Activated naive CD4-positive, alpha-beta T cell treated with anti-CD3 and anti-CD28 coated beads, Interleukin-2, amount 50 U/mL, for 16 hours (primary cell): ENCODE results near the gene PDGFD.
"Not testable (repeated sequence)": the region's sequence is repeated elsewhere in the genome, so short reads cannot be mapped to it uniquely, and the experiment has no call there.

Experiments
- DNase-seq: peaks from one replicate; pipeline ENCODE4 v3.0.0-alpha.2; 2020

PDGFD gene

DNA sequence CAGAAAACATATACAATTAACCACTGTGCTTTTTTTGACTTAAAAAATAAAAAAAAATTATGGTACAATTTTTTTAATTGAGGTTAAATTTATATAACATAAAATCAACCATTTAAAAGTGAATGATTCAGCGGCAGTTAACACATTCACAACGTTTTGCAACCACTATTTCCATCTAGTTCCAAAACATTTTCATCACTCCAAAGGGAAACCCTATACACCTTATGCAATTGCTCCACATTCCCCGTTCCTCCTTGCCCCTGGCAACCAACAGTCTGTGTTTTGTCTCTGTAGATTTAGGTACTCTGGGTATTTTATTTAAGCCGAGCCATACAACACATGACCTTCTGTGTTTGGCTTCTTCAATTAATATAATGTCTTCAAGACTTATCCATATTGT lies 112.2 kb downstream of the PDGFD start:
- DNase-seq, result no peak

DNA sequence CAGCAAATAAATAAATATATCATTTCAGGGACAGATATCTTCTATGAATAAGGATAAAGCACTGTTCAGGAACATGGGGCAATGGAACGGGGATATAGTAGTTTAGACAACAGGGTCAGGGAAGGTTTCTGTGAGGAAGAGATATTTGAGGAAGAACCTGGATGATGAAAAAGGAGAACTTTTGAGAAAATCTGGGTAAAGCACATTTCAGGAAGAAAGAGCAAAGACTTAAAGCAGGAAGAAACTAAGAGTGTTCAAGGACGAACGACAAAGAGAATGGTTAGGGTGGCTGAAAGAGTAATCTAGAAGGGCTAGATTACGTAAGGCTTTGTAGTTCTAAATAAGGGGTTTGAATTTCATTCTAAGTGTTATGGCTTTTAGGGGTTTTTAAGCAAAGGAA lies 114.8 kb downstream of the PDGFD start:
- DNase-seq, result no peak

DNA sequence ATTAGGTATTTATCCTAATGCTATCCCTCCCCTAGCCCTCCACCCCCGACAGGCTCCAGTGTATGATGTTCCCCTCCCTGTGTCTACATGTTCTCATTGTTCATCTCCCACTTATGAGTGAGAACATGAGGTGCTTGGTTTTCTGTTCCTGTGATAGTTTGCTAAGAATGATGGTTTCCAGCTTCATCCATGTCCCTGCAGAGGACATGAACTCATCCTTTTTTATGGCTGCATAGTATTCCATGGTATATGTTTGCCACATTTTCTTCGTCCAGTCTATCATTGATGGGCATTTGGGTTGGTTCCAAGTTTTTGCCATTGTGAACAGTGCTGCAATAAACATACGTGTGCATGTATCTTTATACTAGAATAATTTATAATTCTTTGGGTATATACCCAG lies 117.1 kb downstream of the PDGFD start:
- not testable (repeated sequence) for DNase-seq

DNA sequence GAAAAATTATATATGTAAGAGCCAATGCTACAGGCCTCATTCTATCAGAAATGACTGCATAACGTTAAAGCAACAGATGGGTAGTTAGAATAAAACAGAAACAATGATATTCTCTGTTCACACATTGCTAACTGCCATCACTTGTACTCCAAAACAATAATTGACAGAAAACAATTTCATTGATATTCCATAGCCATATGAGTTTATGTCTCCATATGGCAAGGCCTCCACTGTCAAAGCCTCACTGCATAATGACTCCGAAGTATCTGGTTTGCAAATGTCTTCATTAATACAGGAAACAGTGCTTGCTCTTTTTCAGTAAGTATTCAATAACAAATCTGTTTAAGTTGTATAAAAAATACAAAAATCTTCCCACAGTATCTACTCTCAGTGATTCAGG lies 117.6 kb downstream of the PDGFD start:
- no peak for DNase-seq

DNA sequence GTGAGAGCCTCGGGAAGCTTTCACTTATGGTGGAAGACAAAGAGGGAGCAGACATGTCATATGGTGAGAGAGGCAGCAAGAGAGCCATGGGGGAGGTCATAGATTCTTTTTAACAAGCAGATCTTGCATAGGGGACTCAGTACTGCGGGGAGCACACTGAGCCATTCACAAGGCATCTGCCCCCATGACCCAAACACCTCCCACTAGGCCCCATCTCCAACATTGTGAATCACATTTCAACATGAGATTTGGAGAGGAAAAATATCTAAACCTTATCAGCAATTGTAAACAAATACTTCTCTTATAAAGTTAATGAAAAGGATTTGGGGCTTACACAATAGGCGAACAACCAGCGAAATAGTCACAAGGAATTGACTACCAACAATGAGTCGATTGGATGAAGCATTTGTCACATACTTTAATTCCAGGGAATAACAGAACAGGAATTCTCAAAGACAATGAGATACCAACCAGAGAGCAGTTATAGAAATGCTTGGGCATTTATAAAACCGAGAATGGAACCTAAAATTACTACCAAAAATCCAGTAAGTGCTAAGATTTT lies 120.2 kb downstream of the PDGFD start:
- no peak for DNase-seq

DNA sequence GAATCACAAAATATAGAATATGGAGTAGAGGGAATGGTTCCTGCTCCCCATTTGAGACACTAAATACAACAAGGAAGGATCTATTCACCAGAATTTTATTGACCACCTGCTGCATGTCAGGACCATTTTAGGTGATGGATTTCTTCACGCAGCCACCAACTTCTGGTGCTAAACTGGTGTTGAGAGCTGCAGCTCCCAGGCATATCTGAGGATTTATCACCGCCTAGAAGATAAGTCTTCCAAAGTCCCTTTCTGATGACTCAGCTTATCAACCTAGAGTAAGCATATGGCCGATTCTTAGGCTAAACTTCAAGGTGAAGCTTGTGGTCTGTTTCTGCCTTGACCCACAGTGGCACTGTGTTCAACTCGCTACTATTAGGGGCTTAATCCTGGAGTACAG lies 120.8 kb downstream of the PDGFD start:
- no peak for DNase-seq

DNA sequence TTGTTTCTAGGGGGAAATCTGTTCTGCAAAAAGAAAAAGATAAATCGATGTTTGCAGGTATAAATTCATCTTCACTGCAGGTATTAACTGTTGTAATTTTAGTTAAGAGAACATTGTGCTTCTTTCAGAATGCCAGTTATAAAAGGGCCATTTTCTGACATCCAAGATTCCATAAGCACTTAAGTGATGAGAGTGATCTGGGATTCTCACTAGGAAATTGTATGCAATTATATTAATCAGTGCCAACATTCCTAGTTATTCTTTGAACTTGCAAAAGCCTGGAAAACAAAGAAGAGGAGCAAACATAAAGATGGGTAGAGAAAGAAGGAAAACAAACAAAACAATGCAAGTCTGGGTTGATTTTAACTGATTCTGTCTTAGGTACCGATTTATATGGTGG lies 122.2 kb downstream of the PDGFD start:
- no peak for DNase-seq

DNA sequence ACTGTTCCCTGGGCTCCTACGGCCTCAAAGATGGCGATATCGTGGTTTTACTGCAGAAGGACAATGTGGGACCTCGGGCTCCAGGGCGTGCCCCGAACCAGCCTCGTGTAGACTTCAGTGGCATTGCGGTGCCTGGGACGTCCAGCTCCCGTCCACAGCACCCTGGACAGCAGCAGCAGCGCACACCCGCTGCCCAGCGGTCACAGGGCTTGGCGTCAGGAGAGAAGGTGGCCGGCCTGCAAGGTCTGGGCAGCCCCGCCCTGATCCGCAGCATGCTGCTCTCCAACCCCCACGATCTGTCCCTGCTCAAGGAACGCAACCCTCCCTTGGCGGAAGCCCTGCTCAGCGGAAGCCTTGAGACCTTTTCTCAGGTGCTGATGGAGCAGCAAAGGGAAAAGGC lies 127.0 kb downstream of the PDGFD start:
- no peak for DNase-seq

DNA sequence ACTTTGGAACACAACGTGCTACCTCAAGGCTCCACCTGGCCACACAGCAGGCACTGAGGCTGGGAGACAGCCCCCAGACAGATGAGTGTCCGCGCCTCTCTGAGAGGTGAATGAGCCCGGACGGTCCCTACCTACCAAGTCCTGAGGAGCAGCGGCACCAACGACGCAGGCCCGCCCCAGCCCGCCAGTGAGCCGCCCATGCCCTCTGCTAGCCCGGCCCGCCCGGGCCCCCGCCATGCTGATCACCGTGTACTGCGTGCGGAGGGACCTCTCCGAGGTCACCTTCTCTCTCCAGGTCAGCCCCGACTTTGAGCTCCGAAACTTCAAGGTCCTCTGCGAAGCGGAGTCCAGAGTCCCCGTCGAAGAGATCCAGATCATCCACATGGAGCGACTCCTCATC lies 127.4 kb downstream of the PDGFD start, which contains the start of gene DDI1:
Gene DDI1 (plus strand): TSS at position 53 of the 400 bp plus-strand sequence. CDS start 183 bp downstream, at position 236.
- no peak for DNase-seq

DNA sequence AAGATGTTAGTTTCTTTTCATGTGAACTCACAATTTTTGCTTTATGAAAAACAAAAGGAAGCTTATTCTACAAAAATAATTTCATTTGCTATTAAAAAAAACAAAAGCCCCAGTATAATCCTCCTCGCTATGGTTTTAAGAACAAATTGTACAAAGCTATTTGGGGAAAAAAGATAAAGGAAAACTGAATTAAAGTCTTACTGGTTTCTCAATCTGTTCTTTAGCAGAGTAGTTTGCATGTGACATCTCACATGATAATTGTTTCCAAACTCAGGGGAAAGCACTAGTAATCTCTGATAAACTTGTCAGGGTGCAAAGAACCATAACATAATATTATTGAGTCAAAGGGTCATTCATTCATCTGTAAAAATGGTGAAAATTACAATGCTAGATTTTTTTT lies 130.4 kb downstream of the PDGFD start:
- no peak for DNase-seq

DNA sequence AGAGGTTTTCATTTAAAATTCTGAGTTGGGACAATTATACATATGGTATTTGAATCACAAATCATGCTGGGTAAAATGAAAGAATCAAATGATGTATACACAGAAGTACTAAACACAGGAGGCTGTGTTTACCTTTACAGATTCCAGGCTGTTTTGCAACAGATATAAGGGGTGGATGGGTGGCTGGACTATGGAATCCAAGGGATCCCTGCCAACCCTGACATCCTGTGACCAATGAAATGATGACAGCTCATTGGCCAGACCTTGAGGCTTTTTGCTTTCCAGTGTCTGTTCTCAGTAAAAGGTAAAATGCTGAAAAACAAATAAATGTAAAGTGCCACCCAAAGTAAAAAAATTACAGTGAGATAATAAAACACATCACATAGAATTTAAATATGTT lies 130.8 kb downstream of the PDGFD start:
- DNase-seq, result no peak

DNA sequence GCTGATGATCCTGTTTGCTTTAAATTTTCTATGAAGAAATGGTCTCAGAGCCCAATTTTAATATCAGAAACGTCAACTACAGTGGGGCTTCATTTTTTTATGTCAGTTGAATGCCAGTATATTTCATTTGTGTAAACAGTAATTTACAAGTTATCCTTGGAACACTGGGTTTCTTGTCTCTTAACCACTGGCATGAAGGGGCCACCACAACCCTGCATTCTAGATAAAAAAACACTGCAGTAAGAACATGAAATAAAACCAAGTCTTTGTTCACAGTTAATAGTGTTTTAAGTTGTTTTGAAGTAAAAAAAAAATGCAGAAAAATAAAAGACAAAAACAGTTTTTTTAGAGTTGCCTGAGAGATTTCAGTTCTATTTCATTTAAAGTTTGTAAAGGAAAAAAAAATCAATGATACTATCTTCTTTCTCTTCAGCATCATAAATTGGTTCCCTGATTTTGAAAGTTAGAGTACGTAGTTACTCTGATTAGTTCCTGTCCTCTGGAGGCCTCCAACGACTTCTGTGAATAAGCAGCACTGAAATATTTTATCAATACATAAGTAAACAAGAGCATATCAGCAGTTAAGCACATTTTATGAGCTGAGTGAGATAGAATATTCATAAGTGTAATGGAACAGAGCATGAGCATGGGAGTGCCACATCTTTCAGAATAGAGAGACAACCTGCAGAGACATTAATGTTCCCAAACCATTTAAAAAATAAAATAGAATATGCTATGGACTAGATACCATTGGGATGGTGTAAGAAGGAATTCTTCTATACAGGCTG lies 135.3 kb downstream of the PDGFD start:
- DNase-seq, result no peak

DNA sequence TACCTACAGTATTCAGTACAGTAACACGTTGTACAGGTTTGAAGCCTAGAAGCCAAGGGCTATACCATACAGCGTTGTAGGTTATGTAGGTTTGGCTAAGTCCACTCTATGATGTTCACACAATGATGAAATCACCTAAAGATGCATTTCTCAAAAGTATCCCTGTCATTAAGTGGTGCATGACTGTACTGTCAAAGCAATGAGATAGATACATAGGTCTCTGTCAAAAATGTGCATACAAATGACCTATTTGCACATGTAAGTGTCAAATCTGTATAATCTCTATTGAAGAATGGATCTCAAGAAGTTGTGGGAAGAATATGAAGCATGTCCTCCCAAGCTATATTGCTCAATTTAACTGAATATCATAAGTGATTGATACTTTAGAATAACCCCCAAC lies 139.4 kb downstream of the PDGFD start:
- no peak for DNase-seq

DNA sequence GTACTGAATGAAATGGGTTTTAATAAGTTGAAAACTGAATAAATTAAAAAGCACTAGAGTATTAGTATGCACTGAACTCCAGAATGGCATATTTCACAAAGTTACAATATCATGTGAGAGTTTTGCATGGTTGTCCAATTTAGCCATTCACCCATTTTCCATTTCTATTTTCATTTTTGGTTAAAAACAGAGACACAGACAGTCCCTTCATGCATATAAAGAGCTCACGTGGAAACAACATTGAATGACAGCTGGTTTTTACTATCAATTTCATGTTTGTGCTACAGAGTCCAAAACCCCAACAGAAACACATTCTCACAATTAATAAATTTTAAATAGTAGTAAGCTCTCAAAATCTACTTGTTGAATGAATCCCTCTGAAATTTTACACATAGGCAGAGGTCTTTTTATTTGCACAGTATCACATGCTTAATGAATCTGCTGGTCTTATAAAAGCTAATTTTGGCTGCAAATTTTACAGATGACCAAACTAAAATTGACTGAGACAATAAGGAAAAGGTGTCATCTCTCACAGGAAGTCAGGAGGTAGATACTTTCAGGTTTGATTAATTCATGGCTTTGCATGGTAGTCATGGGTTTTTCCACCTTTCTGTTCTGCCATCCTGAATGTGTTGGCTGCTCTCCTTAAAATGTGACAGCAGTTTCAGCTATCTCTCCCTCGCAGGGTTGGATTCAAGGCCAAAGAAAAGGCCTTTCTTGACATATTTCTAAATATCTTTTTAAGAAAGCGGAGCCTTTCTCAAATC lies 148.1 kb downstream of the PDGFD start:
- no peak for DNase-seq

DNA sequence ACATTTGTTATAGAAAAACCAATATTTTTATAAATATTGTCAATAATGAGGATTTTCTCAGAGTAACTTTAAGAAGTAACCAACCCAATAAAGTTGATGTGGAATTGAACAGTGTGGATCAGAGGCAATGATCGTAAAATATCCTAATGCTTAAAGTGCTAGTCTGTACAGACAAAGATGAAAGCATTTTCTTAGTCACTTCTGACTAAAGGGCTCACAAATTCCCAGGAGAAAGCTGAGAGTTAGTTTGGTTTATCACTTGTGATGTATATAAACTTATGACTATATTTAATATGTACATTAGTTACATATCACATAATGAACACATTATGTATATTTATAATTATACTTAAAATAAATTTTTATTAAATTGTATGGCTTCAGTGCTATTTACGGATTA lies 152.9 kb downstream of the PDGFD start:
- DNase-seq, result no peak

DNA sequence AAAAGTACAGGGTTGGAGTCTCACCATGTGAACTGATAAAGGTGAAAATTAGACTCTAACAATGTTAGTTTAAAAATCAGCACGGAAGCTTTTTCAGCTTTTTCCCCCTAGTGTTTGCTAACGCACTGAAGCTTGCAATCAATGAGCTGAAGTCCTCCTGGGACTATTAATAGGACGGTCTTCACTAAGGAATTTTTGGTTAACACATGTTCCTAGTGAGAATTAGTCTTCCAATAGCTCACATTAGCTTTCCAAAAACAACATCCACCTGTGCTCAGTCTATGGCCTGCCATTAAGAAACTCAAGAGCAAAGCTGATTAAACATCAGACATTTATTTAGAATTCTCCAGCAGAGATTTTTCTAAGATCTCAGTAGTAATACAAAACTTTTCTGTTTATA lies 154.2 kb downstream of the PDGFD start:
- no peak for DNase-seq

DNA sequence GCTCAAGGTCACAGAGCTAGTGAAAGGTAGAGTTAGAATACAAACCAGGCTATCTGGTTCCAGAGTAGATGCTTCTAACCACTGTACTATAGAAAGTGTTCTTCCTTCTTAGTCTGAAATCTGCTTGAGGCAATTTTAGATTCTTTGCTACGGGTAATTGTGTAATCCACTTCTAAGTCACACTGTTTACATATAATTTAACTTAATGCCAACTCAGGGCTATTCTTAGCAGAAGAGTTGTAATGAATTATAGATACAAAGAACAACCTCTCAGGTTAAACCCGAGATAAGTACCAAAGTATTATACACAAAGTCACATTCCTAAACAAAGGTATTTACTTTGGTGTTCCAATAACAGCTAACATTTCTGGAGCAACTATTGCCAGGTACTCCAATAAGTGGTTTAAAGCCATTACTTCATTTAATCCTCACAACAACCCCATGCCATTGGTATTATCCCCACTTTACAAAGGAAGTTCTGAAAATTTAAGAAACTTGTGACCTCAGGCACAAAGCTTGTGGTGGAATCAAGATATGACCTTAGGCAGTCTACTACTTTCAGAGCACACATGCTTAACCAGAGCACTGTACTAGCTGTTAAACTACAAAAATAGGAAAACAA lies 158.6 kb downstream of the PDGFD start:
- no peak for DNase-seq

DNA sequence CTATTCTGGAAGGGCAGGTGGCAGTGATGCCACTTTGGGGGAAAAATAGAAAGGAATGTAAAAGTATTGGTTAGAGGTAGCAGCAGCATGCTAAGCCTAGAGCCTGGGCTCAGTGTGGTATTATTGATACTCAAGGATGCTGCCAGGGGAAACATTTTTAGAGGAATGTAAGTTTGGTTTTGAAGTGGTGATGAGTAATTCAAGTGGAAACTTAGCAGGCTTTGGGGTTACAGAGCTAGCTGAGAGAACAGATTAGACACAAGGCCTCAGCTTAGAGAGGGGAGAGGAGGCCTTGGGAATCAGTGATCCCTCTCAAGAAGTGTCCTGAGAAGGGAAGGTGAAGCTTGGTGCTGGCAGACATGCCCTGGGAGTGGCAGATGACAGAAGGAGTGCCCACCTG lies 160.5 kb downstream of the PDGFD start:
- no peak for DNase-seq

DNA sequence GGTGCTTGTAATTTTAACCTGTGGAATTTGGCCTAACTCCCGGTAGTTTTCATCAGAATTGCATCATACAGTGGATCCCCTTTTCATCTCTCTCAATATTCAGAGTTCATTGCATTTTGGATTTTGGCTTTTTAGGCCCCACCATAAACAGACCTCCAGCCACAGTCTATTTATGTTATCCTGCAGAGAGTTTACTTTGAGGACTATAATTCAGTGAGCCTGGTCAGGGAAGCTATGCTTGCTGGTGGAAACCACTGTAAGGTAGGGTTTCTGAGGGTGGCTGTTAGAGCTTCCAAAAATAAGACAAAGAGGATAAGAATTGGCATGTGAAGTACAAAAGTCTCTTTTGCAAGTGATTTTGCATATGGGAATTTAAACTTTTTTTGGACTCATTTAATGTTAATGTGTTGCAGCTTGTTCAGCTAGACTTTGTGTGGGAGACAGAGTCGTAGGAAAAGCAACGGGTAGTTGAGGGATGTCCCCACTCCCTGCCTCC lies 162.3 kb downstream of the PDGFD start:
- no peak for DNase-seq

DNA sequence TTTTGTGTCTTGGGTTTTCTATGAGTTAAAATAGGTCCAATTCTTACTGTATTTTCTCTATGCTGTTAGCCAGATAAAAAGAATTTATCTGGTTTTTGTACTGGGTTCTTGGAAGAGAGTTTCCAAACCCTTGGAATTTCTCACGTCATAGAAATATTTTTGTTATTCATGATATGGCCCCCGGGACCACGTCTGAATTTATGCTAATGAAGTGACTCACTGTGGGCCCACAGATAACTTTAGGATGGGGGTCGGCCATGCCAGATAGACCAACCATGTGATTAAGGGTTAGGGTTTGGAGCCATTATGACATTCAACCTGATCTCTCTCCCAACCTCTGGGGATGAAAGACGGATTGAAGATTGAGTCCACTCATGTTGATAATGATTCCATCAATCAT lies 163.1 kb downstream of the PDGFD start:
- no peak for DNase-seq

DNA sequence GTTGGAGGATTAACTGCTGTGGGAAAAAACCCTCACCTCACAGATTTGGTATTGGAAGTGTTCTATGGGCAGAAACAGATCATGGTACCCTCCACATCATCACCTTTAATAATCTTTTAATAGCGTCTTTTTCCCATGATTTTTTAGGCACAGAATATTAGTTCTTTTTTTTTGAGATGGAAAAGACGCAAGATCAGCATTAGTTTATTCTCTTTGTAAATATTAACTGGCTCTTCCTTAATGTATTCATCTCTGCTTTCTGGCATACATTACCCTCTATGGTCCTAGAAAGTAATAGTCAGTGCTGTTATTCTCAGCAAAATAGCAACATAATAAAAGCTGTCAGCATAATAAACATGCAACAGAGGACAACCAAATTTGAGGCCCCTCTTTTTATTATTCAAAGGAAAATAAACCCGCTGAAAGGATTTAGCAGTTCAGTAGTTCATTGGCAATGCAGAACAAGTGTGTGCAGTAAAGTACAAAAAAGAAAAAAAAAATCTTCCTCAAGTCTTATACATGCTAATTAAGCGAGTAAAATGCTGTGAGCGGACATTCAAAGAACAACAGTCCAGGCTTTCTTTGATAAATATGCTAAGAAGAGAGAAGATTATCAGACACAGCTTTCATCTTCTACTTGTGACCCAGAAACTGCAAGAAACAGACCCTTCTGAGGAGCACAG lies 165.0 kb downstream of the PDGFD start:
- DNase-seq, result no peak

DNA sequence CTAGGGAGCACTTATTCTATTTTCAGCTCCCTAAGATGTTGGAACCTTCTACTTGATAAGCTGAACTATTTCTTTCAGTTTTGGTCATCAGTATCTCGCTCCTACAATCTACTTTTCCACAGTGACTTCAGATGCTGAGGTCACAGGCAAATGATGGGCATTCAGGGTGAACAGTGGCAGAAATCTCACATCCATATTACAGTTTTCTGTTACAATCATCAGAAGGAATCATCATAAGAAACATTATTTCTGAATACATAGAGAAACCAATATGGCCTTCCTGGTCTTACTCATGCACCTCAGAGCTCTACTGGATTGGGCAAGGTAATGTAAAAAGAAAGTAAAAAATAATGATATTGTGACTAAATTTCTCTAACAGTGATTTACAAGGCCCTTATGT lies 166.9 kb downstream of the PDGFD start:
- DNase-seq, result no peak

DNA sequence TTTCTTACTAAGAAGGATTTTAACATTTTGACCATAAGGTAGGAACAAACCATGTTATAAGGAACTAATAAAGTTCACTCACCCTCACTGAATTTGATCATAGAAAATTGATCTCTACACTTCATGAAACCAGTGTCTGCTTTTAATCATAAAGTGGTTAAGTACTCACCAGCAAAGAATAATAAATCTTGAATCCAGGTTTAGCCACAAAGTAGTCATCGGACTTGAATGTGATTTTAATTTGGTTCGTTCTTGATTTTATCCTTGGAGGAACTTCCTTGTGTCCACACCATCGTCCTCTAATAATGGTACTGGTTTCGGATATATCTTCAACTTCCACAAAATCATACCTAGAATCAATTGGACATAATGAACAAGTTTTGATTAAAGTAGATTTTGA lies 168.1 kb downstream of the PDGFD start:
- no peak for DNase-seq
